IMR-90 (cell line): ENCODE results near the gene FNDC3B. TPM values are rescaled to one million over a fixed set of nuclear protein-coding genes. Genes with fewer than 3 reads are reported as not detected.

Experiments used
- ATAC-seq: fragments of 200-7000 bp; cut with Tn5 transposase; 2 replicates; pipeline ENCODE4 v1.9.1; 2020; ENCODE audit warnings: low read depth, mild to moderate bottlenecking, moderate library complexity
- BruUV-seq: library from RNA; stranded (reverse); fragments of 400-500 nt; replicated peaks from 2 replicates; lab custom pipeline; 2021; lab: Mats Ljungman, UMichigan
- CTCF ChIA-PET: fragments of 300-600 bp; formaldehyde crosslinking; extraction: SDS; loops from one replicate; lab custom pipeline; 2021; ENCODE audit warnings: antibody characterized with exemption; lab: Yijun Ruan, JAX
- POLR2A ChIA-PET: fragments of 300-600 bp; sonication (Branson Sonifier 250); formaldehyde crosslinking; loops from one replicate; lab custom pipeline; 2022; ENCODE audit warnings: antibody characterized with exemption; ENCODE audit not compliant: unreplicated experiment; lab: Charles Lee
- DNase-seq: peaks from one replicate; pipeline ENCODE4 v3.0.0; 2013
- H2AFZ ChIP-seq: replicated peaks from 2 replicates; pipeline ENCODE3; 2013; ENCODE audit warnings: low read length, mild to moderate bottlenecking; ENCODE audit not compliant: poor library complexity
- H2AK5ac ChIP-seq: 2 replicates; pipeline ENCODE4 v1.6.1; 2013; ENCODE audit warnings: low read depth, low read length, inconsistent platforms
- H2AK9ac ChIP-seq: replicated peaks from 2 replicates; pipeline ENCODE3; 2013; ENCODE audit warnings: mild to moderate bottlenecking, low read depth, low read length, moderate library complexity; ENCODE audit not compliant: poor library complexity
- H2BK120ac ChIP-seq: 2 replicates; pipeline ENCODE4 v1.6.1; 2013; ENCODE audit warnings: low read depth, low read length, inconsistent platforms
- H2BK15ac ChIP-seq: 3 replicates; pipeline ENCODE4 v1.6.1; 2013; ENCODE audit warnings: low read depth, low read length, inconsistent platforms
- H2BK20ac ChIP-seq: 2 replicates; pipeline ENCODE4 v1.6.1; 2013; ENCODE audit warnings: low read depth, mild to moderate bottlenecking, inconsistent platforms, low read length, moderate library complexity
- H2BK5ac ChIP-seq: 2 replicates; pipeline ENCODE4 v1.6.1; 2013; ENCODE audit warnings: mild to moderate bottlenecking, low read depth, low read length, inconsistent platforms; ENCODE audit not compliant: poor library complexity, severe bottlenecking
- H3K14ac ChIP-seq: replicated peaks from 2 replicates; pipeline ENCODE4 v1.6.1; 2013; ENCODE audit warnings: low read depth, low read length, inconsistent platforms
- H3K18ac ChIP-seq: 2 replicates; pipeline ENCODE4 v1.6.1; 2013; ENCODE audit warnings: low read depth, low read length, control low read depth
- H3K23ac ChIP-seq: 2 replicates; pipeline ENCODE4 v1.6.1; 2013; ENCODE audit warnings: low read depth, low read length, inconsistent platforms
- H3K27ac ChIP-seq: 2 replicates; pipeline ENCODE4 v1.5.1; 2013; ENCODE audit warnings: mild to moderate bottlenecking, control low read depth, low read length; ENCODE audit not compliant: insufficient read depth
- H3K27me3 ChIP-seq: 2 replicates; pipeline ENCODE4 v1.6.1; 2013; ENCODE audit warnings: low read length; ENCODE audit not compliant: control insufficient read depth, insufficient read depth
- H3K36me3 ChIP-seq: 2 replicates; pipeline ENCODE4 v1.6.1; 2013; ENCODE audit warnings: low read length, mixed read lengths; ENCODE audit not compliant: control insufficient read depth, insufficient read depth
- H3K4ac ChIP-seq: 2 replicates; pipeline ENCODE4 v1.6.1; 2013; ENCODE audit warnings: low read depth, low read length, inconsistent platforms
- H3K4me1 ChIP-seq: 2 replicates; pipeline ENCODE4 v1.6.1; 2013; ENCODE audit warnings: low read length, mixed read lengths; ENCODE audit not compliant: control insufficient read depth, insufficient read depth
- H3K4me2 ChIP-seq: 2 replicates; pipeline ENCODE4 v1.6.1; 2013; ENCODE audit warnings: low read depth, mild to moderate bottlenecking, control low read depth, low read length, moderate library complexity
- H3K4me3 ChIP-seq: 2 replicates; pipeline ENCODE4 v1.5.1; 2013; ENCODE audit warnings: low read depth, mild to moderate bottlenecking, control low read depth, low read length, moderate library complexity; ENCODE audit not compliant: insufficient read depth
- H3K56ac ChIP-seq: 2 replicates; pipeline ENCODE4 v1.6.1; 2013; ENCODE audit warnings: low read length, inconsistent platforms; ENCODE audit not compliant: insufficient read depth; ENCODE audit errors: extremely low read depth
- H3K79me1 ChIP-seq, 2 experiments: 2 replicates each; pipeline ENCODE4 v1.6.1; 2013; ENCODE audit warnings: low read length in 2 of 2, inconsistent platforms in 1 of 2, low read depth in 1 of 2
- H3K9ac ChIP-seq: 2 replicates; pipeline ENCODE4 v1.6.1; 2013; ENCODE audit warnings: low read depth, low read length, control low read depth
- H3K9me1 ChIP-seq: 2 replicates; pipeline ENCODE4 v1.6.1; 2013; ENCODE audit warnings: low read length, inconsistent platforms; ENCODE audit not compliant: insufficient read depth
- H3K9me3 ChIP-seq: 2 replicates; pipeline ENCODE4 v1.6.1; 2013; ENCODE audit warnings: low read length; ENCODE audit not compliant: control insufficient read depth, insufficient read depth
- H4K20me1 ChIP-seq: 2 replicates; pipeline ENCODE4 v1.6.1; 2013; ENCODE audit warnings: low read length, inconsistent platforms; ENCODE audit not compliant: insufficient read depth
- H4K5ac ChIP-seq: 2 replicates; pipeline ENCODE4 v1.6.1; 2013; ENCODE audit warnings: mild to moderate bottlenecking, low read depth, low read length, control low read depth
- H4K8ac ChIP-seq, 2 experiments: 2 replicates each; pipeline ENCODE4 v1.6.1; 2013; ENCODE audit warnings: low read depth in 2 of 2, low read length in 2 of 2, control low read depth in 1 of 2, inconsistent platforms in 1 of 2
- H4K91ac ChIP-seq: 2 replicates; pipeline ENCODE4 v1.6.1; 2013; ENCODE audit warnings: low read depth, low read length, inconsistent platforms; ENCODE audit not compliant: insufficient read depth
- BHLHE40 ChIP-seq: fragments of 150-350 bp; IDR thresholded peaks from 2 replicates; pipeline ENCODE4 v1.6.1; 2016; ENCODE audit warnings: mild to moderate bottlenecking, low read depth, low read length
- CEBPB ChIP-seq: IDR thresholded peaks from 2 replicates; pipeline ENCODE4 v1.6.1; 2012; ENCODE audit warnings: low read depth, low read length, improper control_type of control experiment
- CHD1 ChIP-seq: IDR thresholded peaks from 2 replicates; pipeline ENCODE4 v1.6.1; 2012; ENCODE audit warnings: low read depth, low read length, improper control_type of control experiment
- CTCF ChIP-seq: conservative IDR thresholded peaks from 2 replicates; pipeline ENCODE4 v1.5.1; 2012; ENCODE audit warnings: mild to moderate bottlenecking, low read depth, low read length, improper control_type of control experiment
- ELK1 ChIP-seq: fragments of 150-350 bp; IDR thresholded peaks from 2 replicates; pipeline ENCODE4 v1.6.1; 2016; ENCODE audit warnings: low read depth, mild to moderate bottlenecking, low read length, moderate library complexity, borderline replicate concordance
- FOS ChIP-seq: fragments of 150-350 bp; IDR thresholded peaks from 2 replicates; pipeline ENCODE4 v1.6.1; 2016; ENCODE audit warnings: low read depth, low read length
- MAFK ChIP-seq: IDR thresholded peaks from 2 replicates; pipeline ENCODE4 v1.6.1; 2012; ENCODE audit warnings: low read depth, low read length, improper control_type of control experiment
- MXI1 ChIP-seq: IDR thresholded peaks from 2 replicates; pipeline ENCODE4 v1.6.1; 2012; ENCODE audit warnings: low read depth, mild to moderate bottlenecking, low read length, moderate library complexity, borderline replicate concordance
- NFE2L2 ChIP-seq: fragments of 150-350 bp; IDR thresholded peaks from 2 replicates; pipeline ENCODE4 v1.6.1; 2016; ENCODE audit warnings: low read depth, mild to moderate bottlenecking, low read length
- POLR2A ChIP-seq: IDR thresholded peaks from 2 replicates; pipeline ENCODE4 v1.6.1; 2012; ENCODE audit warnings: mild to moderate bottlenecking, low read depth, low read length
- RAD21 ChIP-seq: IDR thresholded peaks from 2 replicates; pipeline ENCODE4 v1.6.1; 2012; ENCODE audit warnings: low read length, improper control_type of control experiment
- RCOR1 ChIP-seq: IDR thresholded peaks from 2 replicates; pipeline ENCODE4 v1.6.1; 2012; ENCODE audit warnings: mild to moderate bottlenecking, low read length, improper control_type of control experiment; ENCODE audit not compliant: insufficient replicate concordance
- RFX5 ChIP-seq: IDR thresholded peaks from 2 replicates; pipeline ENCODE4 v1.8.0; 2012; ENCODE audit warnings: low read depth, mild to moderate bottlenecking, low read length, moderate library complexity
- SMC3 ChIP-seq: fragments of 150-350 bp; IDR thresholded peaks from 2 replicates; pipeline ENCODE4 v1.6.1; 2016; ENCODE audit warnings: low read depth, mild to moderate bottlenecking, antibody characterized with exemption, low read length, moderate library complexity
- USF2 ChIP-seq: fragments of 150-350 bp; IDR thresholded peaks from 2 replicates; pipeline ENCODE4 v1.6.1; 2017; ENCODE audit warnings: mild to moderate bottlenecking, antibody characterized with exemption, low read length, low read depth
- WGBS, 2 experiments: methylation state at CpG; one replicate each; pipeline versions ENCODE4 v1.1.5 to v1.1.7; 2013; ENCODE audit warnings: missing lambda C conversion rate in 2 of 2; ENCODE audit not compliant: insufficient read length in 1 of 2; ENCODE audit errors: extremely low coverage in 2 of 2; 5-methylcytosine and 5-hydroxymethylcytosine counted together
- dilution Hi-C: fragments of 300-500 bp; cut with HindIII; formaldehyde crosslinking; loops from one replicate; pipeline ENCODE4 v1.14.3; 2018; ENCODE audit warnings: low sequenced_read_pairs; ENCODE audit not compliant: unreplicated experiment
- in situ Hi-C: fragments of 300-500 bp; cut with MboI; formaldehyde crosslinking; loops from 3 replicates; pipeline ENCODE4 v1.14.3; 2019; ENCODE audit warnings: low sequenced_read_pairs, inconsistent platforms, mixed read lengths
- intact Hi-C: fragments of 100-400 bp; cut with micrococcal nuclease; formaldehyde crosslinking; loops from 2 replicates; pipeline ENCODE4 v1.10.0; 2022
- polyA plus RNA-seq, 3 experiments: library from polyadenylated mRNA; depleted of rRNA; stranded (reverse); fragments of >200 nt; gene quantifications; 2 replicates each; pipeline ENCODE4 v1.2.3, GENCODE V29; 2012; ENCODE audit warnings: low replicate concordance in 1 of 3
- total RNA-seq: library from RNA; depleted of rRNA; stranded (reverse); fragments of >200 nt; gene quantifications from 2 replicates; pipeline ENCODE4 v1.2.3, GENCODE V29; 2012

Gene FNDC3B
- total and polyA plus RNA-seq, 2 of the 4 experiments (the other 2 are of a cell fraction): 23.9 to 150 TPM

GRCh38 chr3:172161959-172162358 lies 122.6 kb downstream of the FNDC3B start:
- TF ChIP-seq BHLHE40: no peak
- TF ChIP-seq POLR2A: no peak
- TF ChIP-seq MAFK: no peak
- no peak for TF ChIP-seq FOS
- no peak for TF ChIP-seq SMC3
- TF ChIP-seq CTCF: no peak
- TF ChIP-seq CHD1: no peak
- no peak for TF ChIP-seq CEBPB
- no peak for TF ChIP-seq ELK1
- TF ChIP-seq MXI1: no peak
- no peak for TF ChIP-seq NFE2L2
- no peak for TF ChIP-seq RCOR1
- no peak for TF ChIP-seq RAD21
- no peak for TF ChIP-seq RFX5
- no peak for TF ChIP-seq USF2
- no peak overlapping the region for H3K18ac ChIP-seq
- 80% methylated on average over 1 of the region's 9 CpGs; no CpG with 5 or more reads in 1 of the 2 experiments for WGBS, 2 experiments
- H2AK9ac ChIP-seq: no peak overlapping the region
- no peak overlapping the region for H3K23ac ChIP-seq
- POLR2A ChIA-PET: no interaction called here
- no peak overlapping the region for H2BK5ac ChIP-seq
- no peak overlapping the region for H2BK120ac ChIP-seq
- no peak overlapping the region for H2BK20ac ChIP-seq
- no peak overlapping the region for H4K8ac ChIP-seq
- ATAC-seq: no peak
- no TSS peak for BruUV-seq
- no peak overlapping the region for H3K4me3 ChIP-seq
- H3K79me1 ChIP-seq: peaks cover 34 to 66% of the 10 kb centered on the region in 2 experiments
- peaks cover 78% of the 10 kb centered on the region for H4K20me1 ChIP-seq
- H3K14ac ChIP-seq: no peak overlapping the region
- H3K27ac ChIP-seq: no peak overlapping the region
- H3K4me2 ChIP-seq: no peak overlapping the region
- no peak overlapping the region for H4K91ac ChIP-seq
- DNase-seq: no peak
- H3K4ac ChIP-seq: no peak overlapping the region
- H2AK5ac ChIP-seq: no peak overlapping the region
- peaks cover 4% of the 10 kb centered on the region for H3K4me1 ChIP-seq
- dilution Hi-C loops (no loop called here), intact Hi-C loops (no loop called here), in situ Hi-C loops (no loop called here)
- H3K56ac ChIP-seq: no peak overlapping the region
- no peak overlapping the region for H2BK15ac ChIP-seq
- no peaks in the 10 kb centered on the region for H3K9me3 ChIP-seq
- no peak overlapping the region for H3K9ac ChIP-seq
- peaks cover 1% of the 10 kb centered on the region; the same call in 1 of the 2 replicates for H3K36me3 ChIP-seq
- CTCF ChIA-PET: no interaction called here
- H4K5ac ChIP-seq: no peak overlapping the region
- no peaks in the 10 kb centered on the region for H3K27me3 ChIP-seq
- H2AFZ ChIP-seq: no peak overlapping the region
- peaks cover 7% of the 10 kb centered on the region for H3K9me1 ChIP-seq
